SK-N-SH (cell line): ENCODE results near the gene SAMD7. TPM values are rescaled to one million over a fixed set of nuclear protein-coding genes. Genes with fewer than 3 reads are reported as not detected.

Experiments
- CTCF ChIA-PET: fragments of 300-600, 350-600 bp; formaldehyde crosslinking; extraction: SDS; loops from one replicate; lab custom pipeline; 2021; lab: Yijun Ruan, JAX
- POLR2A ChIA-PET: fragments of 350-600 bp; sonication (Branson Sonifier 250); formaldehyde crosslinking; extraction: SDS; loops from one replicate; lab custom pipeline; 2020; ENCODE audit warnings: antibody characterized with exemption, inconsistent platforms; lab: Yijun Ruan, JAX
- DNase-seq: peaks from one replicate; pipeline ENCODE4 v3.0.0; 2012
- H2AFZ ChIP-seq: fragments of 200-600 bp; sonication (generic); 2 replicates; pipeline ENCODE4 v1.8.1; 2016; ENCODE audit warnings: antibody characterized with exemption, mild to moderate bottlenecking, low read depth
- H3F3A ChIP-seq: fragments of 200-600 bp; sonication (generic); replicated peaks from 2 replicates; pipeline ENCODE3; 2016; ENCODE audit warnings: antibody characterized with exemption, mild to moderate bottlenecking; ENCODE audit not compliant: insufficient read depth
- H3K27ac ChIP-seq, 2 experiments: fragments of 200-500 bp in 1 of 2; fragments of 200-600 bp in 1 of 2; sonication (Bioruptor generic) in 1 of 2; sonication (generic), shearing (Covaris generic) in 1 of 2; 2 replicates each; pipeline versions ENCODE4 v1.5.1 to v1.6.1; 2014 to 2016; ENCODE audit warnings: low read depth in 2 of 2, inconsistent platforms in 1 of 2, low read length in 1 of 2, mild to moderate bottlenecking in 1 of 2, mixed read lengths in 1 of 2
- H3K27me3 ChIP-seq: fragments of 200-600 bp; sonication (generic), shearing (Covaris generic); 2 replicates; pipeline ENCODE4 v1.6.1; 2016; ENCODE audit warnings: mixed run types; ENCODE audit not compliant: insufficient read depth
- H3K36me3 ChIP-seq, 2 experiments: fragments of 200-500 bp in 1 of 2; fragments of 200-600 bp in 1 of 2; sonication (Bioruptor generic) in 1 of 2; sonication (generic) in 1 of 2; replicated peaks in 1 of 2; 2 replicates each; pipeline versions ENCODE3 to v1.5.1; 2014 to 2016; ENCODE audit warnings: low read length in 1 of 2, mild to moderate bottlenecking in 1 of 2; ENCODE audit not compliant: insufficient read depth in 2 of 2, control insufficient read depth in 1 of 2
- H3K4me1 ChIP-seq, 2 experiments: fragments of 200-500 bp in 1 of 2; fragments of 200-600 bp in 1 of 2; sonication (Bioruptor generic) in 1 of 2; sonication (generic), shearing (Covaris generic) in 1 of 2; 2 replicates each; pipeline versions ENCODE4 v1.5.1 to v1.6.1; 2014 to 2016; ENCODE audit warnings: low read depth in 1 of 2, low read length in 1 of 2, mixed run types in 1 of 2; ENCODE audit not compliant: insufficient read depth in 2 of 2, control insufficient read depth in 1 of 2
- H3K4me2 ChIP-seq: fragments of 200-600 bp; sonication (generic), shearing (Covaris generic); 2 replicates; pipeline ENCODE4 v1.6.1; 2017; ENCODE audit warnings: mixed run types
- H3K4me3 ChIP-seq, 2 experiments: fragments of 200-500 bp in 1 of 2; fragments of 200-600 bp in 1 of 2; sonication (Bioruptor generic) in 1 of 2; sonication (generic), shearing (Covaris generic) in 1 of 2; 2 replicates each; pipeline versions ENCODE4 v1.5.1 to v1.8.1; 2014 to 2016; ENCODE audit warnings: low read depth in 2 of 2, inconsistent platforms in 1 of 2, low read length in 1 of 2, mild to moderate bottlenecking in 1 of 2, mixed read lengths in 1 of 2, moderate library complexity in 1 of 2
- H3K79me2 ChIP-seq: fragments of 200-600 bp; sonication (generic); 2 replicates; pipeline ENCODE4 v1.8.1; 2017; ENCODE audit warnings: mild to moderate bottlenecking; ENCODE audit not compliant: insufficient read depth
- H3K9ac ChIP-seq: fragments of 200-600 bp; sonication (generic); 2 replicates; pipeline ENCODE4 v1.6.1; 2017; ENCODE audit warnings: mixed run types
- H3K9me2 ChIP-seq: fragments of 200-600 bp; sonication (generic); 2 replicates; pipeline ENCODE4 v1.6.1; 2017; ENCODE audit warnings: mixed run types
- H3K9me3 ChIP-seq: fragments of 200-600 bp; sonication (generic); 2 replicates; pipeline ENCODE4 v1.6.1; 2017; ENCODE audit warnings: mixed run types, mild to moderate bottlenecking, moderate library complexity
- H4K20me1 ChIP-seq: fragments of 200-600 bp; sonication (generic); 2 replicates; pipeline ENCODE4 v1.6.1; 2017; ENCODE audit warnings: mild to moderate bottlenecking, mixed run types; ENCODE audit not compliant: insufficient read depth
- ELF1 ChIP-seq: IDR thresholded peaks from 2 replicates; pipeline ENCODE4 v1.4.0; 2012
- EZH2phosphoT487 ChIP-seq: fragments of 200-600 bp; sonication (generic); IDR thresholded peaks from 2 replicates; pipeline ENCODE4 v1.6.1; 2017; ENCODE audit warnings: low read depth, mixed run types, mild to moderate bottlenecking, antibody characterized with exemption, moderate library complexity, borderline replicate concordance
- FOSL2 ChIP-seq: IDR thresholded peaks from 2 replicates; pipeline ENCODE4 v1.4.0; 2012; ENCODE audit warnings: low read depth, mild to moderate bottlenecking, moderate library complexity, borderline replicate concordance
- FOXM1 ChIP-seq: IDR thresholded peaks from 2 replicates; pipeline ENCODE4 v1.4.0; 2012; ENCODE audit warnings: low read depth, mild to moderate bottlenecking
- GATA2 ChIP-seq: sonication (generic); formaldehyde crosslinking; IDR thresholded peaks from 2 replicates; pipeline ENCODE4 v1.5.0; 2020; ENCODE audit warnings: mild to moderate bottlenecking, missing genetic modification reagents
- JUND ChIP-seq: IDR thresholded peaks from 2 replicates; pipeline ENCODE4 v1.4.0; 2012
- MAX ChIP-seq: IDR thresholded peaks from 2 replicates; pipeline ENCODE4 v1.4.0; 2012; ENCODE audit warnings: low read depth
- MEF2A ChIP-seq: IDR thresholded peaks from 2 replicates; pipeline ENCODE4 v1.4.0; 2012; ENCODE audit warnings: low read depth, borderline replicate concordance
- MXI1 ChIP-seq: IDR thresholded peaks from 2 replicates; pipeline ENCODE4 v1.6.1; 2012; ENCODE audit warnings: mild to moderate bottlenecking, low read depth, low read length, improper control_type of control experiment
- NFIC ChIP-seq: IDR thresholded peaks from 2 replicates; pipeline ENCODE4 v1.4.0; 2012; ENCODE audit warnings: borderline replicate concordance
- NRF1 ChIP-seq: IDR thresholded peaks from 2 replicates; pipeline ENCODE4 v1.6.1; 2012; ENCODE audit warnings: low read depth, mild to moderate bottlenecking, low read length
- RCOR1 ChIP-seq: fragments of 150-350 bp; IDR thresholded peaks from 2 replicates; pipeline ENCODE4 v1.6.1; 2017; ENCODE audit warnings: antibody characterized with exemption, low read length
- RXRA ChIP-seq: IDR thresholded peaks from 2 replicates; pipeline ENCODE4 v1.4.0; 2012; ENCODE audit warnings: low read depth, mild to moderate bottlenecking, borderline replicate concordance
- SIN3A ChIP-seq: IDR thresholded peaks from 2 replicates; pipeline ENCODE4 v1.6.1; 2012; ENCODE audit warnings: low read depth, mild to moderate bottlenecking, low read length, moderate library complexity, borderline replicate concordance
- TAF1 ChIP-seq: IDR thresholded peaks from 2 replicates; pipeline ENCODE4 v1.6.1; 2012; ENCODE audit warnings: low read depth, mild to moderate bottlenecking, low read length, moderate library complexity, borderline replicate concordance
- TCF12 ChIP-seq: IDR thresholded peaks from 2 replicates; pipeline ENCODE4 v1.4.0; 2012
- TEAD4 ChIP-seq: IDR thresholded peaks from 2 replicates; pipeline ENCODE4 v1.4.0; 2012; ENCODE audit warnings: mild to moderate bottlenecking, borderline replicate concordance; ENCODE audit not compliant: insufficient read depth
- USF1 ChIP-seq: IDR thresholded peaks from 2 replicates; pipeline ENCODE4 v1.4.0; 2012; ENCODE audit warnings: low read depth, borderline replicate concordance
- USF2 ChIP-seq: fragments of 150-350 bp; IDR thresholded peaks from 2 replicates; pipeline ENCODE4 v1.6.1; 2017; ENCODE audit warnings: antibody characterized with exemption, low read length, low read depth, borderline replicate concordance
- YY1 ChIP-seq: IDR thresholded peaks from 2 replicates; pipeline ENCODE4 v1.4.0; 2012; ENCODE audit warnings: low read depth, mild to moderate bottlenecking
- ZBTB33 ChIP-seq: IDR thresholded peaks from 2 replicates; pipeline ENCODE4 v1.4.0; 2012; ENCODE audit warnings: low read depth, borderline replicate concordance
- WGBS: methylation state at CpG from one replicate; pipeline ENCODE4 v1.1.6; 2017; ENCODE audit warnings: low lambda C conversion rate; 5-methylcytosine and 5-hydroxymethylcytosine counted together
- polyA plus RNA-seq, 3 experiments: library from polyadenylated mRNA; depleted of rRNA; stranded (reverse); fragments of >200 nt; gene quantifications; 2 replicates each; pipeline ENCODE4 v1.2.3, GENCODE V29; 2012
- TF ChIP-seq, protein P1 (sequence below): fragments of 200-600 bp; sonication (generic); IDR thresholded peaks from 2 replicates; pipeline ENCODE4 v1.6.1; 2017; ENCODE audit warnings: antibody characterized with exemption, mild to moderate bottlenecking, moderate library complexity
- TF ChIP-seq, protein P2 (sequence below): fragments of 150-350 bp; IDR thresholded peaks from 2 replicates; pipeline ENCODE4 v1.6.1; 2016; ENCODE audit warnings: mild to moderate bottlenecking, low read depth, low read length

SAMD7 gene
- polyA plus RNA-seq, 1 of the 3 experiments (the other 2 are of a cell fraction): not detected

DNA sequence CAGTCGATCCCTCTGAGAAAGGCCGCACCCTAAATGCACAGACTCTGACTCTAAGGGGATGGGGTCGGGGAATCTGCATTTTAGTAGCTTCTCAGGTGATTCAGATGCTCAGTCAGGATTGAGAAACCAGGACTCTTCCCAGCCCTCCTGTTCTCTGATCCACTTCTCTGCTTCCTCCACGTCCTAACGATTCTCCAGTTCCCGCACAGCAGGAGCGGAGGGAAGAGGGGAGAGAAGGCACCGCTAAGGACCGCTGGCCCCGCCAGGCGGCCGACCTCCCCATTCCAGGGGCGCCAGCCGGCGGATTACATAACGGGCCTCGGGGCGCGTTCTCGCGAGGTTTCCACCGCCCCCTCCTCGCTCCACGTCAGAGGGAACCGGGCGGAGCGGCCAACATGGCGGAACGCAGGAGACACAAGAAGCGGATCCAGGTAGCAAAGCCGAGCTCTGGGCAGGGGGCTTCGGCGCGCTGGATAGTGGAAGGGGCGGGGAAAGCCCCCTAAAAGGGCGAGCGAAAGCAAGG lies 55.1 kb downstream of the SAMD7 start, which contains the start of gene SEC62:
TSS of gene SEC62 (plus strand) at position 380 of the 523 bp plus-strand sequence. CDS start at position 396, 16 bp downstream.
- peak within 1 kb of the TSS; percentile 78 for H3K9ac ChIP-seq
- H3K4me1 ChIP-seq: peaks cover 9 to 15% of the 10 kb centered on the region in 2 experiments; a peak in 3 of 4 replicates
- H3K4me3 ChIP-seq: peak within 1 kb of the TSS; percentile 60 to 74
- no peaks in the 10 kb centered on the region for H3K27me3 ChIP-seq
- no peaks in the 10 kb centered on the region for H3K9me2 ChIP-seq
- H3K79me2 ChIP-seq: peaks cover 52% of the 10 kb centered on the region
- peak within 1 kb of the TSS; percentile 99 for H2AFZ ChIP-seq
- POLR2A ChIA-PET: interaction anchor here (0.5 to 1.4 kb wide), 5 partner anchors 104 to 779 kb away, joined by 3 to 7 read pairs (median 3); partner anchors contain the start of genes ACTRT3, LRRC34, LRRIQ4 and TERC
- peak within 1 kb of the TSS; percentile 63 to 85 for H3K27ac ChIP-seq
- CTCF ChIA-PET: interaction anchor here (0.6 to 2.0 kb wide), 9 partner anchors 17 to 110 kb away, joined by 3 to 8 read pairs (median 4); no protein-coding TSS in a partner anchor
- no peaks in the 10 kb centered on the region for H3K9me3 ChIP-seq
- peak within 1 kb of the TSS; percentile 66 for H3K4me2 ChIP-seq
- 4% methylated on average over 15 of the region's 37 CpGs for WGBS
- peak; percentile 96 for DNase-seq
- H3K36me3 ChIP-seq: peaks cover 8 to 16% of the 10 kb centered on the region in 2 experiments
- H4K20me1 ChIP-seq: peaks cover 36% of the 10 kb centered on the region
- H3F3A ChIP-seq: no peaks in the 10 kb centered on the region
- TF ChIP-seq YY1 (peak; percentile 94), ZBTB33 (peak; percentile 99), NRF1 (no peak), RXRA (no peak), FOXM1 (no peak), ELF1 (no peak), MXI1 (0 out of 2 replicates have a peak, but pooled peaks have one; percentile 54), TEAD4 (no peak), TCF12 (peak; percentile 18; the same call in 1 of the 2 replicates), EZH2phosphoT487 (no peak), MAX (peak; percentile 45), NFIC (no peak), TAF1 (peak; percentile 98), FOSL2 (no peak), MEF2A (no peak), RCOR1 (0 out of 2 replicates have a peak, but pooled peaks have one; percentile 57), SIN3A (peak; percentile 86; the same call in 1 of the 2 replicates), JUND (no peak), GATA2 (0 out of 2 replicates have a peak, but pooled peaks have one; percentile 18), USF1 (0 out of 2 replicates have a peak, but pooled peaks have one; percentile 32), USF2 (no peak)
- TF ChIP-seq, protein P1, sequence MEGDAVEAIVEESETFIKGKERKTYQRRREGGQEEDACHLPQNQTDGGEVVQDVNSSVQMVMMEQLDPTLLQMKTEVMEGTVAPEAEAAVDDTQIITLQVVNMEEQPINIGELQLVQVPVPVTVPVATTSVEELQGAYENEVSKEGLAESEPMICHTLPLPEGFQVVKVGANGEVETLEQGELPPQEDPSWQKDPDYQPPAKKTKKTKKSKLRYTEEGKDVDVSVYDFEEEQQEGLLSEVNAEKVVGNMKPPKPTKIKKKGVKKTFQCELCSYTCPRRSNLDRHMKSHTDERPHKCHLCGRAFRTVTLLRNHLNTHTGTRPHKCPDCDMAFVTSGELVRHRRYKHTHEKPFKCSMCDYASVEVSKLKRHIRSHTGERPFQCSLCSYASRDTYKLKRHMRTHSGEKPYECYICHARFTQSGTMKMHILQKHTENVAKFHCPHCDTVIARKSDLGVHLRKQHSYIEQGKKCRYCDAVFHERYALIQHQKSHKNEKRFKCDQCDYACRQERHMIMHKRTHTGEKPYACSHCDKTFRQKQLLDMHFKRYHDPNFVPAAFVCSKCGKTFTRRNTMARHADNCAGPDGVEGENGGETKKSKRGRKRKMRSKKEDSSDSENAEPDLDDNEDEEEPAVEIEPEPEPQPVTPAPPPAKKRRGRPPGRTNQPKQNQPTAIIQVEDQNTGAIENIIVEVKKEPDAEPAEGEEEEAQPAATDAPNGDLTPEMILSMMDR: peak; percentile 46
- TF ChIP-seq, protein P2, sequence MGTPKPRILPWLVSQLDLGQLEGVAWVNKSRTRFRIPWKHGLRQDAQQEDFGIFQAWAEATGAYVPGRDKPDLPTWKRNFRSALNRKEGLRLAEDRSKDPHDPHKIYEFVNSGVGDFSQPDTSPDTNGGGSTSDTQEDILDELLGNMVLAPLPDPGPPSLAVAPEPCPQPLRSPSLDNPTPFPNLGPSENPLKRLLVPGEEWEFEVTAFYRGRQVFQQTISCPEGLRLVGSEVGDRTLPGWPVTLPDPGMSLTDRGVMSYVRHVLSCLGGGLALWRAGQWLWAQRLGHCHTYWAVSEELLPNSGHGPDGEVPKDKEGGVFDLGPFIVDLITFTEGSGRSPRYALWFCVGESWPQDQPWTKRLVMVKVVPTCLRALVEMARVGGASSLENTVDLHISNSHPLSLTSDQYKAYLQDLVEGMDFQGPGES: no peak
